SKM-1 (cell line): ENCODE results near the gene PACS2.

Source experiments
- DNase-seq: peaks from one replicate; lab custom pipeline; 2025; ENCODE audit not compliant: unreplicated experiment; lab: John Stamatoyannopoulos, UW

The PACS2 gene

DNA sequence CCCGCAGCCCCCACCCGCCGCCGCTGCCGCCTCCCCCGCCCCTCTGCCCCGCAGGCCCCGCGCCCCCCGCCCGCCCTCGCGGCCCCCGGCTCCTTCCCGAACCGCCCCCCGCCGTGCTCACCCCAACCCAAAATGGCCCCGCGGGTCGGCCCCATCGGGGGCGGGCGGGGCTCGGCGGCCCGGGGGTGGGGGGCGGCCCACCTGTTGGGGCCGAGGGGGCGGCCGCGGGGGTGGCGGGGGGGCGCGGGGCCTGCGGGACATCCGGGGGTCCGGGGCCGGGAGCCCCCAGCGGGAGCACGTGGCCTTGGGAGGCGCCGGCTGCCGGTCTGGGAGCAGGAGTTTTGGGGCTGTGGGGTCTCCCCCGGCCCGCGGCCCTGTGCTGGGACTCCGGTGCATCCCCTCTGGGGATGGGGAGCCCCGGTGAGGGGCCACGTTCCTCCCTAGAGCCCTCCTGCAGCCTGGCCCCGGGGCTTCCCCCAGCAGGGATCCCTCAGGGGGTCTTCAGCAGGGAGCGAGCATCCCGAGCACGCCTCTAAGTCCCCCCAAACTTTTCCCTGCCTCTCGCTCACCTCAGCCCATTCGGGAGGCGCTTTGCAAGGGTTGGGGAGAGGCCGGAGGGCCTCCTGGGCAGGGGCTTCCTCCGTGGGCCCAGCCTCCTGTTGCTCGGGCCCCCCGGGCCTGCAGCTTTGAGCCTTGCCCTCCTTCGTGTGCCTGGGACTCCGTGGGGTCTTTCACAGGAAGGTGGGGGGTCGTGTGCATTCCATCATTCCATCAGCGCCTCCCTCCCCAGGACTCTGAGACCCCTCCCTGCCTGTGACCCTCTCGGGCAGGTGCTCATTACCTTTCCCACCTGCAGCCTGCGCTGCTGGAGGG is 105.8 kb downstream of the PACS2 start:
- no peak for DNase-seq

DNA sequence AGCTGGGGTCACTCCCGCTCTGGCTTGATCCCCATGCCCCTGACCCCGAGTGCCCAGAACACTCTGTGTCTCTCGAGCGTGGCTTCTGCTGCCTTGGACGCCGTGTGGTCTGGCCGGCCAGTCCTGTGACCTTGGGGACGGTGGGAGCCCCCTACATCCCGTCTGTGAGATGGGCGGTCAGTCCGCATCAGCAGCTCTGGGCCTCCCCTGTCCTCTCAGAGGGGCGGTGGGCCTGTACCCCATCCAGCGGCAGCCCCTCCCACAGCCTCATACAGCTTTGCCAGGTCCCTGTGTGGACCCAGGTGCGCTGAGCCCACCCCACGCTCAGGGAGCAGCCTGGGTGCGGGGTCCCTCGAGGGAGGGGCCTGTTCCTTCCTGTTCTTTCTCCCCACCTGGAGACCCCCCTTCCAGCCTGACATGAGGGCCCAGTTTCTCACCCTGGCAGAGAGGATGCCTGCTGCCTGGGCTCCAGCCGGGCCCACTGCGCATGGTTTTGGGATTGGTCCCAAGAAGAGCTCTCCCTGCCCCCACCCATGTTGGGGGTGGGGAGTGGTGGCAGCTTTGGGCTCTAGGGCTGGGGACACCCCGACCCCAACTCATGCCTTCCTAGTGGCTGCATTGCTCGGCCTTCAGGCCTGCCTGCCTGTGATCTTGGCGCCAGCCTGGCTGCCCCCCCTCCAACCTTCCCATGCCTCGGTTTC is 106.6 kb downstream of the PACS2 start:
- DNase-seq: no peak

DNA sequence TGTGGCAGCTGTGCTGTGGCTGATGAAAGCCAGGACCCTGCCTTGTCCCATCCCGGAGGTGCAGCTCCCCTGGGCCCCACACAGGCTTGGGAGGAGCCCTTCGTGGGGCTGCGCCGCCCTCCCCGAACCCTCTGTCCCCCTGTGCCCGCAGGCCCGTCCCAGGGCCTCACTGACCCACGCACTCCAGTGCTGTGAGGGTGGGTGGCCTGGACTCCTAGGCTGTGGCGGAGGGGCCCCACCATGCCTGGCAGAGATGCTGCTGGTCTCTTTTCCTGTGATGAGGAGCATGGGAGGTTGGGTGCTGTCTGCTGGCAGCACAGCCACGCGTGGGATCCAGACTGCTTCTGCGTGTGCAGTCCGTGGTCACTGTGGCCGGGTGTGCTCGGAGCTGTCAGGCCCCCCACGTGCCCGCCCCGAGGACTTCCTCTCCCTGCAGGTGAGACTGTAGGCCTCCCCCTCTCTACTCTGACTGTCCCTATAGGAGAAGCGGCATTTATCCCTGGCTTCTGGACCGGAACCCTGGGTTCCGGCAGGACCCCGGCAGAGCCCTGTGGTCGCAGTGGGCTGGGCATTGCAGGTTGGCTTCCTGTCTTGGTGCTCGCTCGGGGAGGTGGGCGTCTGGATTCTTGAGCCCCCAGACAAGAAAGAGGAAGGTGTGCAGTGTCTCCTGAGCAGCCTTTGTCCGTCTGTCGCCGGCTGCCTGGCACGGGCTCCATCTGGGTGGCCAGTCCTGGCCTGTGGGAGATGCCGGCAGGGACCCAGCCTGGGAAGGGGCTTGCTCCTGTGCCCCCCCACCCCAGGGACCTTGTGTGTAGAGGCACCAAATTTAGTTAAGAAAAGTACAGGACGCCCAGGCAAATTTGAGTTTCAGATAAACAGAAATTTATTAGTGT is 107.4 kb downstream of the PACS2 start:
- no peak for DNase-seq

- DNase-seq: no peak
Observed at GRCh38 chr14:105422695-105423487, 108.3 kb downstream of the PACS2 start.

- no peak for DNase-seq
Observed at GRCh38 chr14:105423488-105424195, 109.1 kb downstream of the PACS2 start.

GRCh38 chr14:105424861-105425260 is 110.3 kb downstream of the PACS2 start:
- no peak for DNase-seq

DNA sequence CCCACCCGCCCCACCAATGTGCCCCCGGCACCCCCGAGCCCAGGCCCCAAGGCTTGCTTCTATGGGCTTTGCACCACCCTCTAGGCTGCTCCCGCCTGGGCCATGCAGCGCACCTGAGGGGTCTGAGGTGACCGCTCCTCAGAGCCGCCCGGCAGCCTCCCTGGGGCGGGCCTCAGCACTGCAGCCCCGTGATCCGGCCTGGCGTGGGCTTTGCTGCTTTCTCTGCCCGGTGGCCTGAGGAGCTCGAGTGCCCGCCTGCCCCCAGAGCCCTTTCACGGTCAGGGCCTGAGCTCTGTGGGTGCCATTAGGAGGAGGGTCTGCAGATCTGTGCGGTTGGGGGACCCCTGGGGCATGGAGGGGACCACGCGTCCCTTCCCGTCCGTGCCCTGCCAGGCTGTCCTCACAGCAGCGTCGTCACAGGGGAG is 111.3 kb downstream of the PACS2 start:
- DNase-seq: no peak

DNA sequence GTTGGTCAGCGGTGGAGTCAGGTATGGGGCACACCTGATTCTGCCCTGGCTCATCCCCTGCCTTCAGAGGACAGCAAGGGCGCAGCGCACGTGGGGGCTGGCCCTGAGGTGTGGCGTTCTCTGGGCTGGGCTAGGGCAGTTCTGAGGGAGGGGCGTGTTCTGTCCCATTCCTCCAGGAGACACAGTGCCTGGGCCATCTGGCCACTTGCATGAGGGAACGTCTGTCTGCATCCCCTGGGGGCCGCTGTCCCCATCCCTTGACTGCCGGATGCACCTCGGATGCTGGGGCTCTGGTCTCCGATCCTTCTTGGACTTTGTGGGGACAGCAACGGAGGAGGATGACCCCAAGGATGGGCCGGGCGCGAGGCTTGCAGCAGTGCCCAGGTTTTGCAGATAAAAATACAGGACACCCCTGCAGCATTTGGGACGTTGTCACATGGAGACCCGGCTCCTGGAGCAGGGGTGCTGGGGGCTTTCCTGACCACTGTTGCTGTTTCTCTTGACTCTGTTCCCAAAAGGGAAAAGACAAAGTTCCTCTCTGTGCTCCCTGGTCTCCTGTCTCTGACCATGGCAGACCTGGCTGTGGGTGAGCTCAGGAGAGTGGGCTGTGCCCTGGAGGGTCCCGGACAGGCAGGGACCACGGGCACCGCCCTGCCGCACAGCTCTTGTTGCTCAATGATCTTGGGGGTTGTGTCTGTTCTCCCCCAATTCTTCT is 112.0 kb downstream of the PACS2 start:
- DNase-seq: no peak

GRCh38 chr14:105427412-105427811 is 112.9 kb downstream of the PACS2 start:
- no peak for DNase-seq

DNA sequence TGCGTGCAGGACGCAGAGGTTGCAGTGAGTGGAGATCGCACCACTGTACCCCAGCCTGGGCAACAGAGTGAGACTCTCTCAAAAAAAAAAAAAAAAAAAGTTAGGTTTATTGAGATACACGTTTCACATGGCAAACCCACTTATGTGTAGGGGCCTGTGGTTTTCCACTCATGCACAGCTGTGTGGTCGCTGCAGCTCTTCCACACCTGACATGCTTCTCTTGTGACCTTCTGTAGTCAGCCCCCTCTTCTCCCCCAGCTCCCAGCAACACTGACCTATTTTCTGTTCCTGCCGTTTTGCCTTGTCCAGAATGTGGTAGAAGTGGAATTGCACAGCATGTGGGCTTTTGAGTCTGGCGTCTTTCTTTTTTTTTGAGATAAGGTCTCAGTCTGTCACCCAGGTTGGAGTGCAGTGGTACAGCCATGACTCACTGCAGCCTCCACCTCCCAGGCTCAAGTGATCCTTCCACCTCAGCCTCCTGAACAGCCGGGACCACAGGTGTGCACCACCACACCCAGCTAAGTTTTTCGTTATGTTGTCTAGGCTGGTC is 113.5 kb downstream of the PACS2 start:
- DNase-seq: no peak

DNA sequence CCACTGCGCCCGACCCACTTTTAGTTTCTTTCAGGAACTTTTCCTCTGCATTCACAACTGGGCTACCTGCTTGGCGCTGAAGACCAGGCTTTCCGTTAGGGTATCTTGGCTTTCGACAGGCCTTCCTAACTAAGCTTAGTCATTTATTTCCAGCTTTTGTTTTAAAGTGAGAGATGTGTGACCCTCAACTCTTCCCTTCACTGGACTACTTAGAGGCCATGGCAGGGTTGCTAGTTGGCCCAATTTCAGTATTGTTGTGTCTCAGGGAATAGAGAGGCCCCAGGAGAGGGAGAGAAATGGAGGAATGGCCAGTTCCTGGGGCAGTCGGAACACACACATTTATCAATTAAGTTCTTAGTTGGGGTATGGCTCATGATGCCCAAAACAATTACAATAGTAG is 115.5 kb downstream of the PACS2 start:
- no peak for DNase-seq

DNA sequence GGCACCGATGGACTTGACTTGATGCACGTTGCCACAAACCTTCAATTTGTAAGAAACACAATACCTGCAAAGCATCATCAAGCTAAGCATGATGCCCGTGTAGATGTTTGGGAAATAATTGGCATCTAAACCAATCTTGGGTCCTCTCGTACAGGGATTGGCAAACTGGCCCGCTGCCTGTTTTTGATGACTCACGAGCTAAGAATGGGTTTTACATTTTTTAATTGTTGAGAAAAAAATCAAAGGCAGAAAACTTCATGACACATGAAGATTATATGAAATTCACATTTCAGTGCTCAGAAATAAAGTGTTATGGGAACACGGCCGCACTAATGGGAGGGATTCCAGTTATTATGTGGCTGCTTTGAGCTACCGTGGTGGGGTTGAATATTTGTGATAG is 116.0 kb downstream of the PACS2 start:
- DNase-seq: no peak

DNA sequence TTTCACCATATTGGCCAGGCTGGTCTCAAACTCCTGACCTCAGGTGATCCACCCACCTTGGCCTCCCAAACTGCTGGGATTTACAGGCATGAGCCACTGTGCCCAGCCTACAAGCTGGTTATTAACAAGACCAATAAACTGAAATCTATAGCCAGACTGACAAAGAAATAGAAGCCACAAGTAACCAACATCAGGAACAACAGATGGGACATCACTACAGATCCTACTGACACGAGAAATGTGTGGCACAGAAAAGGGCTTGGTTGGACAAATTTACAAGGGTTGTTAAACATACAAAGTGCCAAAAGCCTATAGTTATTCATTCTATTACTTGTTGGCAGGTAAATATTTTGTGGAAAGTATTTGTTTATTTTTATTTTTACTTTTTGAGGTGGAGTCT is 116.7 kb downstream of the PACS2 start:
- DNase-seq: no peak

DNA sequence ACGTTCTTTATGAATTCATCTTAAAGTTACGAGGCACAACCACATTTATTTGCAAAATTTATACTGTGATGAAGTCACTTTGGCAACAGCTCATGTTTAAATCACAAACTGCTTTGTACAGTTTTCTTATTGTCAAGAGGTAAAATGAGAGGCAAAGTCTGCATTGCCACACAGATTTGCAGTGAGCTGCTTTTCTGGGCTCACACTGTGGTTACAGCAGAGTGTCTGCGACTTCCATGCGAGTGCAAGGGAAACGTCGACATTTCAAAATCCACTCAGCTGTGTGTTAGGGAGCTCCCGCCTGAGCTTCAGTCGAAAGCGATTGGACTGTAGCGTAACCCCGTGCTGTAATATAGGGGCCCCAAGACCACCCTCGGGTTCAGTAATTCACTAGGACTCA is 118.1 kb downstream of the PACS2 start:
- DNase-seq: no peak

- no peak for DNase-seq
Observed at GRCh38 chr14:105433161-105433605, 118.6 kb downstream of the PACS2 start.

DNA sequence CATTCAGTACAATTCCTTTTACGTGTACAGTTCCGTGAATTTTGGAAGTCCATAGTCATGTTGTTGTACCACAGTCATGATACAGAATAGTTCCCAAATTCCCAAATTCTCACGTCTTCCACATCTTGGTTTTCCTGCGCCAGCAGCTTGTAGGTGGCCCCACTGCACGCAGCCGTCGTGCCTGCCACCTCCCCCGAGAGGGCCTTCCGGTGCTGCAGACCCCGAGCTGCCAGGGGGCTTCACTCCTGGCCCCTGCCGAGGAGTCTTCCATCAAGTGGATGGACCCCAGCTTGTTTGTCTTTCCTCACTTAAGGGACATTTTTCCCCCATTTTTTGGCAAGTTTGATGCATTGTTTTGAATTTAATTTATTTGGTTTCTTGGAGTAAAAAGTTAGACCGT is 121.9 kb downstream of the PACS2 start:
- DNase-seq: no peak

GRCh38 chr14:105436891-105437722 is 122.6 kb downstream of the PACS2 start:
- no peak for DNase-seq
